Coronary artery (tissue), 2 donors: ENCODE measurements around the gene AMBRA1.
A peak's percentile ranks its signal among the peaks of the same experiment; 100 is the strongest.

Experiments
- DNase-seq: peaks from one replicate; pipeline ENCODE4 v3.0.0-alpha.2; 2017; ENCODE audit warnings: low spot score
- H3K27ac ChIP-seq, 2 donors: fragments of 200-600 bp; sonication (generic); one replicate each; pipeline ENCODE4 v1.5.1; 2016 to 2019
- H3K4me3 ChIP-seq: fragments of 200-600 bp; sonication (generic); 2 replicates; pipeline ENCODE4 v1.5.1; 2016; ENCODE audit warnings: mild to moderate bottlenecking, moderate library complexity
- CTCF ChIP-seq: fragments of 200-600 bp; sonication (generic); IDR thresholded peaks from one replicate; pipeline ENCODE4 v1.5.1; 2019; ENCODE audit warnings: antibody characterized with exemption

Gene AMBRA1

DNA sequence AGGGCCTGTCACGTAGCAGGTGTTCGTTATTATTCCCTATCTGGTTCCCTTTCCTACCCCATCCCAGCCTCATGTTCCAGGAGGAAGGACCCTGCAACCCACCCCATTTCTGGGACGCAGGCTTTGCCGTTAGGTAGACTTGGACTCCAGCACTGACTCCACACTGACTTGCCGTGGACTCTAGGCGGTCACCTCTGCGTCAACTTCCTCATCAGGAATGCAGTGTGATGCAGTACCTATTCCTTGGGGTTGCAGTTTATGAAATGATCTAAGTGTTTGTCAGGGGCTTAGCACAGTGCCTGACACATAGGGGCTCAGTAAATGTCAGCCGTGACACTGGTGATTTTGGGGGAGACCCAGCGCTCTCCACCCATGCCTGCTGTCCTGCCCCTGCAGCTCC lies 229.8 kb downstream of the AMBRA1 start:
- peak overlapping the region in 1 of 2 donors; percentile 86 for H3K27ac ChIP-seq
- H3K4me3 ChIP-seq = no peak overlapping the region
- TF ChIP-seq CTCF = no peak
- no peak for DNase-seq

DNA sequence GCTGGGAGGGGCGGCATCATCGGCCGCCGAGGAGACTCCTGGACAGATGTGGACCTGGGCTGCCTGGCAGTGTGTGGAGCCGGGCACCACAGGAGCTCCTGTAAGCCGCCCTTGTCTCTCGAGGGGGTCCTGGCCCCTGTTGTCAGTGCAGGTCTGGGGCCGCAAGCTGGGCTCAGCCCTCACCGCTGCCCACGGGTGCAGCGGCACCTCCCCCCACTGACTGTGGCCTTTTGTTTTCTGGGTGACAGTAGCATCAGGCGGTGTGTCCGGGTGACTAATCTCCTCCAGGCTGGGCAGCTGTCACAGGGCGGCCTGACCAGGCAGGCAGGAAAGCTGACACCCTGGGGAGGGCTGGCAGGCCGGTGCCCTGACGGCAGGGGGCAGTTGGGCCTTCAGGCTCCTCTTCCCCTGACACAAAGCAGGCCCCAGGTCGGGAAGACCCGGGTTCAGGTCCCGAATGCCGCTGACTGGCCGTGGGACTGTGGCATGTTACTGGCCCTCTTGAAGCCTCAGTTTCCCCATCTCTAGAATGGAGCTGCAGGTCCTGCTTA lies 230.3 kb downstream of the AMBRA1 start:
- Histone ChIP-seq H3K27ac (peak overlapping the region in 1 of 2 donors; percentile 86), H3K4me3 (no peak overlapping the region)
- TF ChIP-seq CTCF = no peak
- DNase-seq = no peak

GRCh38 chr11:46363031-46363407 lies 230.8 kb downstream of the AMBRA1 start:
- Histone ChIP-seq H3K27ac (peak overlapping the region in 1 of 2 donors; percentile 86), H3K4me3 (peak overlapping the region; percentile 51)
- no peak for TF ChIP-seq CTCF
- no peak for DNase-seq

DNA sequence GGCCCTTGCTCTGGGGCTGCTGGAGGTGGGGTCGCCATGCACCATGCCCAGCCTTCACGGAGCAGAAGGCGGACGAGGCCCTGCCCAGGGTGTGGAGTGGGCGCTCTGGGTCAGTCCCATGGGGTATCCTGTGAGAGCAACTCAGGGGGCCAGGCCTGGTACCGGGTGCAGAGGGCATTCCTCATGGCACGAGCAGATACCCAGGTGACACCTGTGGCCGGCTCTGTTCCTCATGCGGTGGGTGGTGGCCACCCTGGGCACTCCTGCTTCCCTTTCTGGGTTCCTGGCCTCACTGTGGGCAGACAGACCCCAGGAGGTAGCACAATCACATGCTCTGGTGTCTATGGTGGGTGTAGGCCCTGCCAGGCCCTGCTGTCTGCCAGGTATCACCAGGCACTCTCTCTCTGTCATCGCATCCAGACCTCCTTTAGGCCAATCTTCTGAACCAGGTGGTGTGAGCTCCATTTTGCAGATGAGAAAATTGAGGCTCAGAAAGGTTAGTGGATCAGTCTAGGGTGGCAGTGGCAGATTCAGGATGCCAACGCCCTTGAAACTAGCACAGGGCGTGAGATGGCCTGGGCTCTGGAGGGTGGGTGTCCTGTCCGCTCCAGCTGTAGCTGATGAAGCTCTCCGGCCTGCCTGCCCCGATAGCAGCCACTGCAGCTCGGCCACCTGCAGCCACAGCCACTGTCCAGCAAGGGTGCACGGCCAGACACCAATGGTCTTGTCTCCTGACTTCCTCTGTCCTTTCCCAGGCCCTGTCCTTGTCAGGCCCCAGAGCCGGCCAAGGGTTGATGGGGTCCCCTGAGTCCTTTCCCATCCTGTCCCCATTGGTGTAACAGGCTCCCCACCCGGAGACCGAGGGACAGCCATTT lies 231.4 kb downstream of the AMBRA1 start:
- no peak for DNase-seq
- Histone ChIP-seq H3K4me3 (peak overlapping the region; percentile 51), H3K27ac (peak overlapping the region in 1 of 2 donors; percentile 86)
- no peak for TF ChIP-seq CTCF

DNA sequence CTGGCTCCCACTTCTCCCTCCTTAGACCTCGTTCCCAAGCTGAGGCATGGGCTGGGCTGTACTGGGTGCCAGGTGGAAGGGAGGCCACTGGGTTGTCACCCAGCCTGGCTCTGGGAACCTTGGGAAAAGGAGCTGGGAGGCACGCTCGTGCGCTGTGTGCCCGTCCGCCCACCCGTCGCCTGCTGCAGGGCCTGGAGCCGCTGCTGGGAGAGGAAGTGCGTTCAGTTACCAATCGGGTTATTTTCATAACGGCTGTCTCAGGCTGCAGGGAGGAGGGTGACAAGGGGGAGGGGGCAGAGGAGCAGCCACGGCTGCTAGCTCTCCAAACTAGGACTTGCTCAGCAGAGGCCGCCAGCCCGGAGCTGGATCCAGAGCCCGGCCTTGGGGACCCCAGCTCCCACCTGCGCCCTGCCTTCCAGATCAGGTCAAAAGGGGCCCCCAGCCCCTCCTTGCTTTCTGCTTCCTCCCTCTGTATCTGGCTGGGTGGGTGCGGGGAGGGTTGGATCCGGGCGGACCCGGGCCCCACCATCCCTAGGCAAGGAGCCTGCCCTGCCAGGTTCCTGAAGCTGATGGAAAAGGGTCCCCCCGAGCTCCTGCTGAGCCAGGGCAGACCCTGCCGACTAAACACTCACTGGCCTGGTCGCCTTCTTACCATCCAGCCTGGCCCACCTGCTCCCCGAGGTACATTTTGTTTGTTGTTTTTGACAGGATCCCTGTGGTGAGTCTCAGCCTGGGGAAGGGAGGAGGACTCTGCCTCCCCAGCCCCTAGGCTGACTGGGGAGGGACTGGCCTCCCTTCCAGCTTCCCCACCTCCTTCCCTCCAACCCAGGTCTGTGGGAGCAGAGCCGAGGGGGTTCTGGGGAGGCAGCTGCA lies 232.3 kb downstream of the AMBRA1 start:
- H3K27ac ChIP-seq = peak overlapping the region; percentile 60 to 86
- H3K4me3 ChIP-seq = peak overlapping the region; percentile 51
- no peak for TF ChIP-seq CTCF
- DNase-seq = no peak

- DNase-seq = no peak
- Histone ChIP-seq H3K4me3 (peak overlapping the region; percentile 51), H3K27ac (peak overlapping the region; percentile 60 to 86)
- no peak for TF ChIP-seq CTCF
Observed at GRCh38 chr11:46360878-46361277, 232.9 kb downstream of the AMBRA1 start.
